Measurements from ENCODE around the gene JOSD2.
"Not testable (repeated sequence)": the region's sequence is repeated elsewhere in the genome, so short reads cannot be mapped to it uniquely, and the experiment has no call there.

The JOSD2 gene

GRCh38 chr19:50475101-50475568, 35.9 kb downstream of the JOSD2 start:
- FAIRE-seq = no peak

- not testable (repeated sequence) for FAIRE-seq
These were observed 37.7 kb downstream of the JOSD2 start for GRCh38 chr19:50473336-50473735.

- FAIRE-seq = no peak
These were observed 42.2 kb downstream of the JOSD2 start for GRCh38 chr19:50468818-50469217.

- no peak for FAIRE-seq
These were observed 43.4 kb downstream of the JOSD2 start for GRCh38 chr19:50467566-50467965.

GRCh38 chr19:50466706-50467039, 44.3 kb downstream of the JOSD2 start:
- FAIRE-seq = no peak

- FAIRE-seq = no peak
These were observed 44.8 kb downstream of the JOSD2 start for GRCh38 chr19:50465986-50466705.

- FAIRE-seq = no peak
These were observed 46.0 kb downstream of the JOSD2 start for GRCh38 chr19:50465000-50465399.

- FAIRE-seq = no peak
These were observed 46.6 kb downstream of the JOSD2 start for GRCh38 chr19:50464348-50464747.

GRCh38 chr19:50462970-50463369, 48.0 kb downstream of the JOSD2 start:
- no peak for FAIRE-seq

- FAIRE-seq = no peak
These were observed 49.7 kb downstream of the JOSD2 start for GRCh38 chr19:50461066-50461875.

- FAIRE-seq = no peak
These were observed 50.7 kb downstream of the JOSD2 start for GRCh38 chr19:50460161-50460765.

GRCh38 chr19:50459638-50460037, 51.4 kb downstream of the JOSD2 start:
- no peak for FAIRE-seq

GRCh38 chr19:50459067-50459456, 51.9 kb downstream of the JOSD2 start:
- FAIRE-seq = no peak

GRCh38 chr19:50458396-50459066, 52.5 kb downstream of the JOSD2 start:
- FAIRE-seq = no peak

- no peak for FAIRE-seq
These were observed 53.7 kb downstream of the JOSD2 start for GRCh38 chr19:50457300-50457699.
